Mucosa of rectum (tissue), 2 donors: Measurements from ENCODE around the gene DMKN.

Source experiments
- H3K27ac ChIP-seq, 2 donors: one replicate each; pipeline ENCODE4 v1.7.0; 2013; ENCODE audit warnings: inconsistent platforms in 2 of 2, low read depth in 2 of 2, low read length in 2 of 2
- H3K27me3 ChIP-seq, 2 donors: one replicate each; pipeline ENCODE4 v1.7.0; 2013; ENCODE audit warnings: low read length in 2 of 2; ENCODE audit not compliant: control insufficient read depth in 2 of 2, insufficient read depth in 2 of 2
- H3K36me3 ChIP-seq, 2 donors: one replicate each; pipeline ENCODE4 v1.7.0; 2013; ENCODE audit warnings: low read length in 2 of 2; ENCODE audit not compliant: control insufficient read depth in 2 of 2, insufficient read depth in 2 of 2
- H3K4me1 ChIP-seq, 2 donors: one replicate each; pipeline ENCODE4 v1.7.0; 2013; ENCODE audit warnings: low read length in 2 of 2, mild to moderate bottlenecking in 1 of 2; ENCODE audit not compliant: control insufficient read depth in 2 of 2, insufficient read depth in 2 of 2
- H3K4me3 ChIP-seq, 2 donors: one replicate each; pipeline ENCODE4 v1.7.0; 2013; ENCODE audit warnings: low read length in 2 of 2
- H3K9ac ChIP-seq, 2 donors: one replicate each; pipeline ENCODE4 v1.7.0; 2013; ENCODE audit warnings: low read length in 2 of 2, low read depth in 1 of 2, mild to moderate bottlenecking in 1 of 2
- H3K9me3 ChIP-seq, 2 donors: one replicate each; pipeline ENCODE4 v1.7.0; 2013; ENCODE audit warnings: low read length in 2 of 2; ENCODE audit not compliant: control insufficient read depth in 2 of 2
- donor health status: healthy.
- donor health status: Normal muscosa, but diverticular disease.

Gene DMKN

DNA sequence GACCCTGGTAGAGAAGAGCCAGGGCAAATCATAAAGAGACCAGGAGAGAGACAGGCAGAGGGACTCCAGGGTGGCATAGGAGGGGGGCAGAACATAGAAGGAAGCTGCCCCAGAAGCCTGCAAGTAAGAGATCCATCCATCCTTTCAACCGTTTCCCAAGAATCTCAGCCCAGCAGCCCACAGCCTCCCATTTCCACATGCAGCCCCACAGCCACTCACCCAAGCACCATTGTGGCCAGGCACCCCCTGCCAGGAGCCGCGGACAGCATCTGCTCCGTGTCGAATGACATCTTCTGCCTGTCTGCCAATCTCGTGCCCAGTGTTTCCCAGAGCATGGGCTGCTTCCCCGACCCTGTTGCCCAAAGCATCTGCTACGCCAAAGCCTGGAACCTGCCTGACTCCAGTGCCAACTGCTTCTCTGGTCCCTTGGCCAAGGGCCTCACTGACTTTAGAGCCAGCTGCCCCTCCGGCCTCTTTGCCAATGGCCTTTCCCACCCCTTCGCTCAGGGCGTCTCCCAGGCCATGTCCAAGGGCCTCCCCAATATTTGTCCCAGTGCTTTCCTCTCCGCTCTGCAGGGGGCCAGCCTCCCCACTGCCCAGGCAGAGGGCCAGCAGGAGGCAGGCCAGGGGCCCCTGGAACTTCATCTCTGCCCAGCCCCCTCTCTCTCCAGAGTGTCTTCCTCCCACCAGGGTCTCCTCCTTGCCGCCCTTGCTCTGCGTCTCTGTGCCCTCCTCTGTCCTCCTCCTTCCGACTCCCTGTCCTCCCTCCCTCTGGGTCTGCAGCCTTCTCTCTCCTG lies 420 bp downstream of the DMKN start:
- Histone ChIP-seq H3K4me3 (no peak overlapping the region), H3K36me3 (no peaks in the 10 kb centered on the region), H3K27ac (no peak overlapping the region), H3K9ac (no peak overlapping the region), H3K4me1 (peaks cover 0 to 8% of the 10 kb centered on the region in 2 donors), H3K27me3 (peaks cover 3 to 5% of the 10 kb centered on the region in 2 donors), H3K9me3 (no peaks in the 10 kb centered on the region)

- Histone ChIP-seq H3K36me3 (no peaks in the 10 kb centered on the region), H3K9ac (no peak overlapping the region), H3K9me3 (no peaks in the 10 kb centered on the region), H3K4me1 (peaks cover 0 to 8% of the 10 kb centered on the region in 2 donors), H3K4me3 (no peak overlapping the region), H3K27ac (no peak overlapping the region), H3K27me3 (peaks cover 3 to 5% of the 10 kb centered on the region in 2 donors)
Measured at GRCh38 chr19:35511337-35511736, 2.1 kb downstream of the DMKN start.

GRCh38 chr19:35510626-35510964 lies 2.9 kb downstream of the DMKN start:
- H3K9ac ChIP-seq, result no peak overlapping the region
- no peaks in the 10 kb centered on the region for H3K9me3 ChIP-seq
- H3K36me3 ChIP-seq, result no peaks in the 10 kb centered on the region
- peaks cover 3 to 5% of the 10 kb centered on the region in 2 donors for H3K27me3 ChIP-seq
- H3K4me1 ChIP-seq, result peaks cover 0 to 8% of the 10 kb centered on the region in 2 donors
- no peak overlapping the region for H3K27ac ChIP-seq
- H3K4me3 ChIP-seq, result peak overlapping the region; percentile 47 to 70

DNA sequence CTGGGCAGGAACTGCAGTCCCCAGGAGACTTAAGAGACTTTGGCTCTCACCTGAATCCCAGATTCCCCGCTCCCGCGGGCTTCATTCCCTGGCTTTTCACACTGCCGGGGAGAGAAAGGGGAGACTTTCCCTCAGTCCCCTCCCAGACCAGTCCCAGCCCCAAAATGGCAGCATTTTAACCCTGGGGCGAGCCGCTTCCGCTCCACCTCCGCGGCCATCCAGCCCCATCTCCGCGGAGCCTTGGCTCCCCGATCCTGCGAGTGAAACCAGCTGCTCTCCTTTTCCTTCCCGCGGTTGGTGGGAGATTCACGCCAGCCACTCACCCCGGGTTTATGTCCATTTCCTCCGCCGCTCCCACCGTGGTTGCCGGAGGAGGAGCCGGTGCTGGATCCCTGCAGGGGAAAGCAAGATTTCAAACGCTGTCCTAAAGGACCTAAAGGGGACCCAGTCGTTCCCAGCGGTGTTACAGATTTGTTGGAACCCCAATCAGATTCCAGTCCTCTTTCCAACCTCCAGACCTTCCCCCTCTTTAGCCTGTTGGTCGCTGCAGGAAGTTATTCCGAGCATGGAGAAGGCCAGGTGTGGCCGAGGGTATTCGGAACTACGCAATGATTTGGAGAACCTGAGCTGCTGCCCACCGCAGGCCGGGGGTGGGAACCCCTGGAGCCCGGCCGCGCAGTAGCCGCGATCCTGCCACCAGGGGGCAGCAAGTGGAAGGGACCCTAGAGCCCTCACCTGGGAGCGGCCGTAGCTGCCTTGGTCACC lies 3.4 kb downstream of the DMKN start:
- Histone ChIP-seq H3K4me1 (peaks cover 0 to 8% of the 10 kb centered on the region in 2 donors), H3K27me3 (peaks cover 3 to 5% of the 10 kb centered on the region in 2 donors), H3K27ac (peak overlapping the region in 1 of 2 donors; percentile 16)

DNA sequence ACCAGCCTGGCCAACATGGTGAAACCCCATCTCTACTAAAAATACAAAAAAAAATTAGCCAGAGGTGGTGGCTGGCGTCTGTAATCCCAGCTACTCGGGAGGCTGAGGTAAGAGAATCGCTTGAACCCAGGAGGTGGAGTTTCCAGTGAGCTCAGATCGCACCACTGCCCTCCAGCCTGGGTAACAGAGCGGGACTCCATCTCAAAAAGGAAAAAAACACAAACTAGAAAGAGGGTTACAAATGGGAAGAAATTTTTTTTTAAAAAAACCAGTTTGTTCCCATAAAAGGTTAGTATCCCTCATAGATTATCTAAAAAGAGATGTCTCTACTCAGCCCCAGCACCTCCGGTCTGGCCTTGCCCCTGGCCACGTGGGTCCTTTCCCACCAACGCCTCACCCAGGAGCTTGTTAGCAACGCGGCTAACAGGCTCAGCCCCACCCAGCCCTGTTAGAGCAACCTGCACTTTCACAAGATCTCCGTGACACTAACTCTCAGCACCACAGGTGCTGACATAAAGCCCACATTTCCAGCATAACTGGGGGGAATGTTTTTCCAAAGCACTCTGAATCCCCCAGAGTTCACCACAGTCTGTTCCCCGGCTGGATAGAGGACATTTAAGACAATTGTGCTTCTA lies 4.3 kb downstream of the DMKN start:
- Histone ChIP-seq H3K27ac (peak overlapping the region in 1 of 2 donors; percentile 16), H3K4me3 (peak overlapping the region in 1 of 2 donors; percentile 70), H3K27me3 (peaks cover 3% of the 10 kb centered on the region in 2 donors), H3K36me3 (no peaks in the 10 kb centered on the region), H3K4me1 (peaks cover 0 to 8% of the 10 kb centered on the region in 2 donors), H3K9me3 (no peaks in the 10 kb centered on the region), H3K9ac (no peak overlapping the region)

More for the DNA sequence above, 3.4 kb downstream of the DMKN start:
- H3K9ac ChIP-seq, result peak overlapping the region; percentile 41 to 45
- H3K4me3 ChIP-seq, result peak overlapping the region; percentile 47 to 70
- H3K9me3 ChIP-seq, result no peaks in the 10 kb centered on the region
- no peaks in the 10 kb centered on the region for H3K36me3 ChIP-seq

GRCh38 chr19:35508129-35508528 lies 5.3 kb downstream of the DMKN start:
- H3K4me3 ChIP-seq, result no peak overlapping the region
- peaks cover 0 to 3% of the 10 kb centered on the region in 2 donors for H3K27me3 ChIP-seq
- no peak overlapping the region for H3K27ac ChIP-seq
- no peaks in the 10 kb centered on the region for H3K9me3 ChIP-seq
- no peaks in the 10 kb centered on the region for H3K36me3 ChIP-seq
- peaks cover 0 to 8% of the 10 kb centered on the region in 2 donors for H3K4me1 ChIP-seq
- H3K9ac ChIP-seq, result no peak overlapping the region

DNA sequence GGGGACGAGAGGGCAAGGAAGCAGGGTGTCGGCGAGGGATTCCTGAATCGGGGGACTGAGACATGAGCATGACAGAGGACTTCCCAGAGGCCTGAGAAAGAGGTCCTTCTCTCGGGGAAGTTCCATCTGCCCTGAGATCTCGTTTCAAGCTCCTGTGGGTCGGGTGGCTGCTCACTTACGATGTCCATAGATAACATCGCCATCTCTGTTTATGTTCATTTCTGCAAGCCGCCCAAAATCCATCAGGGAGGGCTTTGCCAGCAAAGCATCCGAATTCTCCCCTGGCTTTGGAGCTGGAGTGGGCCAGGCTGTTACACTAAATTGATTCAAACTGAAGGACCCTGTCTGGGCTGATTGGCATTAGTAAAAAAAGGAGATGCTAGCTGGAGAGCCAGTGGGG lies 5.9 kb downstream of the DMKN start:
- H3K27me3 ChIP-seq, result peaks cover 0 to 3% of the 10 kb centered on the region in 2 donors
- no peak overlapping the region for H3K27ac ChIP-seq
- H3K9me3 ChIP-seq, result no peaks in the 10 kb centered on the region
- H3K9ac ChIP-seq, result no peak overlapping the region
- H3K4me3 ChIP-seq, result no peak overlapping the region
- H3K36me3 ChIP-seq, result no peaks in the 10 kb centered on the region
- H3K4me1 ChIP-seq, result peaks cover 0 to 8% of the 10 kb centered on the region in 2 donors

GRCh38 chr19:35506011-35506410 lies 7.4 kb downstream of the DMKN start:
- Histone ChIP-seq H3K4me1 (peaks cover 0 to 8% of the 10 kb centered on the region in 2 donors), H3K9me3 (no peaks in the 10 kb centered on the region), H3K27ac (no peak overlapping the region), H3K9ac (no peak overlapping the region), H3K27me3 (peaks cover 0 to 3% of the 10 kb centered on the region in 2 donors), H3K4me3 (no peak overlapping the region), H3K36me3 (no peaks in the 10 kb centered on the region)

GRCh38 chr19:35502751-35503150 lies 10.7 kb downstream of the DMKN start:
- Histone ChIP-seq H3K36me3 (no peaks in the 10 kb centered on the region), H3K27ac (no peak overlapping the region), H3K4me1 (no peaks in the 10 kb centered on the region), H3K27me3 (no peaks in the 10 kb centered on the region), H3K4me3 (no peak overlapping the region), H3K9ac (no peak overlapping the region), H3K9me3 (no peaks in the 10 kb centered on the region)

GRCh38 chr19:35501684-35502083 lies 11.8 kb downstream of the DMKN start:
- Histone ChIP-seq H3K4me3 (no peak overlapping the region), H3K9ac (no peak overlapping the region), H3K27me3 (no peaks in the 10 kb centered on the region), H3K9me3 (no peaks in the 10 kb centered on the region), H3K36me3 (no peaks in the 10 kb centered on the region), H3K4me1 (no peaks in the 10 kb centered on the region), H3K27ac (no peak overlapping the region)
